Heart right ventricle (tissue), 16 donors: Measurements from ENCODE around the gene MS4A12. TPM values are rescaled to one million over a fixed set of nuclear protein-coding genes. Genes with fewer than 3 reads are reported as not detected.
"Not testable (repeated sequence)": the region's sequence is repeated elsewhere in the genome, so short reads cannot be mapped to it uniquely, and the experiment has no call there.

ENCODE experiments used
- ATAC-seq, 8 donors: fragments of 200-7000 bp; cut with Tn5 transposase; one replicate each; pipeline ENCODE4 v1.9.1; 2020; ENCODE audit warnings: mild to moderate bottlenecking in 8 of 8, moderate library complexity in 8 of 8, moderate number of reproducible peaks in 1 of 8
- DNase-seq, 2 donors: peaks; one replicate each; pipeline ENCODE4 v3.0.0-alpha.2; 2020
- H3K27ac ChIP-seq, 10 donors: fragments of 200-600 bp; sonication (generic) in 2 of 10; one replicate each; pipeline versions ENCODE4 v1.5.0 to v1.8.0; 2020 to 2022; ENCODE audit warnings: mild to moderate bottlenecking in 3 of 10
- H3K27me3 ChIP-seq, 7 donors: fragments of 200-600 bp; one replicate each; pipeline ENCODE4 v1.8.0; 2021 to 2022; ENCODE audit warnings: mild to moderate bottlenecking in 2 of 7
- H3K36me3 ChIP-seq, 9 donors: fragments of 200-600 bp; sonication (generic) in 1 of 9; one replicate each; pipeline versions ENCODE4 v1.5.0 to v1.8.0; 2020 to 2022; ENCODE audit warnings: mild to moderate bottlenecking in 2 of 9
- H3K4me1 ChIP-seq, 9 donors: fragments of 200-600 bp; sonication (generic) in 1 of 9; one replicate each; pipeline versions ENCODE4 v1.5.0 to v1.8.0; 2020 to 2022; ENCODE audit warnings: mild to moderate bottlenecking in 4 of 9
- H3K4me3 ChIP-seq, 10 donors: fragments of 200-600 bp; sonication (generic) in 2 of 10; one replicate each; pipeline versions ENCODE4 v1.5.0 to v1.8.0; 2020 to 2022; ENCODE audit warnings: mild to moderate bottlenecking in 7 of 10, moderate library complexity in 2 of 10
- H3K9me3 ChIP-seq, 11 donors: fragments of 200-600 bp in 10 of 11; sonication (generic) in 2 of 11; one replicate each; pipeline versions ENCODE4 v1.5.0 to v1.8.0; 2013 to 2022; ENCODE audit warnings: mild to moderate bottlenecking in 2 of 11, control low read depth in 1 of 11, moderate library complexity in 1 of 11
- WGBS, 2 donors: extraction: QIAGEN DNeasy Blood & Tissue Kit; methylation state at CpG; one replicate each; pipeline ENCODE4 v1.1.7; 2013; ENCODE audit warnings: inconsistent platforms in 1 of 2; 5-methylcytosine and 5-hydroxymethylcytosine counted together
- intact Hi-C, 10 donors: fragments of 100-400 bp; cut with DNase I; formaldehyde crosslinking; loops; one replicate each; pipeline versions ENCODE4 v1.11.1 to v1.14.2; 2022
- long read RNA-seq, 3 donors: library from polyadenylated mRNA; unstranded; transcript quantifications; one replicate each; pipeline ENCODE4 v2.0.0, GENCODE V29; 2020 to 2021
- polyA plus RNA-seq, 2 donors: library from polyadenylated mRNA; stranded (reverse); fragments of 200-250 nt; gene quantifications; one replicate each; pipeline ENCODE4 v1.2.3, GENCODE V29; 2013
- total RNA-seq, 10 donors: library from RNA; stranded (reverse); fragmentation: NEBNext Ultra II Directional in 3 of 10; extraction: Animal tissue kit (Norgen Biotek cat#: 25700) in 3 of 10; gene quantifications; one replicate each; pipeline versions ENCODE4 v1.2.1 to v1.2.4, GENCODE V29; 2021 to 2023
- TF ChIP-seq, protein P1 (sequence below), 9 donors: fragments of 200-600 bp; sonication (generic) in 2 of 9; IDR thresholded peaks; one replicate each; pipeline versions ENCODE4 v1.5.0 to v1.8.0; 2021 to 2022; ENCODE audit warnings: antibody characterized with exemption in 9 of 9, mild to moderate bottlenecking in 5 of 9, moderate library complexity in 1 of 9
- donor health status: Arrhythmogenic right ventricular cardiomyopathy.
- donor health status: ischemic (EF 13 %, LVEDD 7.1; RV severe dilation, severe dysfunction).
- donor health status: healthy with polysubstance abuse.
- donor health status: DM: no; HTN: yes; CAD: no.
- donor health status: DM: no; HTN: no; CAD: no.
- donor health status: ischemic (EF 25% LVEDD 6.9; RV normal size, moderate dysfunction).
- donor health status: ischemic (EF 25% LVEDD 5.7; RV mildly dilated, moderate dysfunction).
- donor health status: healthy.
- donor health status: DM: yes; HTN: yes; CAD: no.
- donor health status: Ischemic cardiomyopathy.
- donor health status: ischemic (EF 35%, LVEDD 5.7; RV mildly dilated, moderate dysfunction).
- donor health status: nonischemic (EF 11% LVEDD 7.7; RV severe dilation, severe dysfunction).
- donor health status: DM: yes; HTN: yes; CAD: no.
- donor health status: PGD.
- donor health status: ischemic (EF 29% LVEDD 5.4; RV normal size, mild dysfunction).
- donor health status: nonischemic (EF 23%, LVEDD 6.1; RV moderate dilation, normal function).

The MS4A12 gene, protein sequence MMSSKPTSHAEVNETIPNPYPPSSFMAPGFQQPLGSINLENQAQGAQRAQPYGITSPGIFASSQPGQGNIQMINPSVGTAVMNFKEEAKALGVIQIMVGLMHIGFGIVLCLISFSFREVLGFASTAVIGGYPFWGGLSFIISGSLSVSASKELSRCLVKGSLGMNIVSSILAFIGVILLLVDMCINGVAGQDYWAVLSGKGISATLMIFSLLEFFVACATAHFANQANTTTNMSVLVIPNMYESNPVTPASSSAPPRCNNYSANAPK
- total RNA-seq (under 1 TPM in 1 of 10 donors, not detected in 9; 0.36 TPM), polyA plus RNA-seq (not detected)
- long read RNA-seq, donor 1, result 0 reads
- long read RNA-seq, donor 2, result 0 reads
- long read RNA-seq, donor 3, result 0 reads

DNA sequence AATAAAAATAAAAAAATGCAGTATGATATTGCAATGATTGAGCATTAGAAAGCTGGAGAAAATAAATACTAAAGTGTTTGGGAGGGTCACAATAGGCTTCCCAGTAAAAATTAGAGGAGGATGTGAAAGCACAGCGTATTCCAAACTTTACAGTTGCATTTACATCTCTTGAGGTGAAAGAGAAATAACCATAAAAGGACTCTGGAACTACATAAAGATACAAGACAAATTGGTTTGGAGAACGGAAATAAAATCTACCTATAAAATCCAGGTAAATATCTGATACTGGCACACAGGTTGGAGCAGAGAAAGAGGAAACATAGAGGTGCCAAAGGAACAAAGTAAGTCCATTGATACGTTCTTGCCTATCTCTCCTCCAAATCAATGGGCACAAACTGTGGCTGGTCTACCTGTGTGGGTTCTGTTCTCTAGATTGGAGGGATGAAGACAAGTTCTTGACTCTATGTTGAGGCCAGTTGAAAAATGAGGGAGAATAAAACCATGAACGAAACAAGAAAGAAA is at the start of gene MS4A12:
TSS of gene MS4A12 (plus strand) at position 291 of the 522 bp plus-strand sequence. CDS start 4,541 bp downstream, outside the sequence.
- H3K9me3 ChIP-seq, result no peaks in the 10 kb centered on the region
- no peak for ATAC-seq
- intact Hi-C loops, result no loop called here

DNA sequence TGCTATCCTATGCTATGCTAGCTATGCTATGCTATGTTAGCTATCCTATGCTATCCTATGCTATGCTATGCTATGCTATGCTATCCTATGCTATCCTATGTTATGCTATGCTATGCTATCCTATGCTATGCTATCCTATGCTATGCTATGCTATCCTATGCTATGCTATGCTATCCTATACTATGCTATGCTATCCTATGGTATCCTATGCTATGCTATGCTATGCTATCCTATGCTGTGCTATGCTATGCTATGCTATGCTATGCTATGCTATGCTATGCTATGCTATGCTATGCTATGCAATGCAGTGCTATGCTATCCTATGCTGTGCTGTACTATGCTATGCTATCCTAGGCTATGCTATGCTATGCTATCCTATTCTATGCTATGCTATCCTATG is 45.5 kb upstream of the MS4A12 start:
- DNase-seq, result no peak
- H3K27ac ChIP-seq, result no peak overlapping the region

More for the DNA sequence above, at the start of gene MS4A12:
- no peaks in the 10 kb centered on the region for H3K4me1 ChIP-seq
- DNase-seq, result no peak
- peaks cover 0 to 7% (median 0%) of the 10 kb centered on the region in 7 donors for H3K27me3 ChIP-seq
- WGBS, 2 donors, result 71 to 80% methylated on average over 4 of the region's 4 CpGs
- no peak within 1 kb of the TSS for H3K27ac ChIP-seq
- no peaks in the 10 kb centered on the region for H3K36me3 ChIP-seq
- TF ChIP-seq, protein P1, sequence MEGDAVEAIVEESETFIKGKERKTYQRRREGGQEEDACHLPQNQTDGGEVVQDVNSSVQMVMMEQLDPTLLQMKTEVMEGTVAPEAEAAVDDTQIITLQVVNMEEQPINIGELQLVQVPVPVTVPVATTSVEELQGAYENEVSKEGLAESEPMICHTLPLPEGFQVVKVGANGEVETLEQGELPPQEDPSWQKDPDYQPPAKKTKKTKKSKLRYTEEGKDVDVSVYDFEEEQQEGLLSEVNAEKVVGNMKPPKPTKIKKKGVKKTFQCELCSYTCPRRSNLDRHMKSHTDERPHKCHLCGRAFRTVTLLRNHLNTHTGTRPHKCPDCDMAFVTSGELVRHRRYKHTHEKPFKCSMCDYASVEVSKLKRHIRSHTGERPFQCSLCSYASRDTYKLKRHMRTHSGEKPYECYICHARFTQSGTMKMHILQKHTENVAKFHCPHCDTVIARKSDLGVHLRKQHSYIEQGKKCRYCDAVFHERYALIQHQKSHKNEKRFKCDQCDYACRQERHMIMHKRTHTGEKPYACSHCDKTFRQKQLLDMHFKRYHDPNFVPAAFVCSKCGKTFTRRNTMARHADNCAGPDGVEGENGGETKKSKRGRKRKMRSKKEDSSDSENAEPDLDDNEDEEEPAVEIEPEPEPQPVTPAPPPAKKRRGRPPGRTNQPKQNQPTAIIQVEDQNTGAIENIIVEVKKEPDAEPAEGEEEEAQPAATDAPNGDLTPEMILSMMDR (IDR thresholded peaks at IDR 0.05), result no peak
- H3K4me3 ChIP-seq, result no peak within 1 kb of the TSS

DNA sequence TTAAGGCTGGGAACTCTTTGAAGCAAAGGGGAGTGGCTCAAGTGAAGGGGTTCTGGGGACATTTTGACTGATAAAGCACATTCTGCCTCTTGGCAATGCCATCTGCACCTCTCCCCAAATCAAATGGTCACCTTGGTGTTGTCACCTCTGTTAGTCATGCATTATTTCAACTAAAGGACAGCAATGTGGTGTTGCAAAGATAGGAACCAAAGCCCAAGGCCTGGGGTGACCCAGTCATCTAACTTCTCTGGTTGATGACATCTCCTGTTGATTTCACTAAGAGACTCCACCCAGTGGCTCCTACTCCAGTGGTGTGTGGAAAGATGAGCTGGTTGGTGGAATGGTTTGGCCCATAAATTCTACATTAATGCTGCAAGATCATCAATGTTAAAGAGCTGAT is 44.7 kb upstream of the MS4A12 start:
- Histone ChIP-seq H3K4me3 (no peak overlapping the region), H3K4me1 (peaks cover 0 to 7% (median 0%) of the 10 kb centered on the region in 9 donors), H3K27ac (no peak overlapping the region), H3K36me3 (no peaks in the 10 kb centered on the region), H3K9me3 (no peaks in the 10 kb centered on the region), H3K27me3 (no peaks in the 10 kb centered on the region)
- DNase-seq (no peak), ATAC-seq (no peak)
- TF ChIP-seq, protein P1 (IDR thresholded peaks at IDR 0.05), result no peak
- intact Hi-C loops, result no loop called here

More for the DNA sequence above, 45.5 kb upstream of the MS4A12 start:
- no peak overlapping the region for H3K4me3 ChIP-seq
- TF ChIP-seq, protein P1 (IDR thresholded peaks at IDR 0.05), result no peak
- no peaks in the 10 kb centered on the region for H3K36me3 ChIP-seq
- no peaks in the 10 kb centered on the region for H3K27me3 ChIP-seq
- peaks cover 0 to 7% (median 0%) of the 10 kb centered on the region in 9 donors for H3K4me1 ChIP-seq
- intact Hi-C loops, result no loop called here
- no peaks in the 10 kb centered on the region for H3K9me3 ChIP-seq
- no peak for ATAC-seq

DNA sequence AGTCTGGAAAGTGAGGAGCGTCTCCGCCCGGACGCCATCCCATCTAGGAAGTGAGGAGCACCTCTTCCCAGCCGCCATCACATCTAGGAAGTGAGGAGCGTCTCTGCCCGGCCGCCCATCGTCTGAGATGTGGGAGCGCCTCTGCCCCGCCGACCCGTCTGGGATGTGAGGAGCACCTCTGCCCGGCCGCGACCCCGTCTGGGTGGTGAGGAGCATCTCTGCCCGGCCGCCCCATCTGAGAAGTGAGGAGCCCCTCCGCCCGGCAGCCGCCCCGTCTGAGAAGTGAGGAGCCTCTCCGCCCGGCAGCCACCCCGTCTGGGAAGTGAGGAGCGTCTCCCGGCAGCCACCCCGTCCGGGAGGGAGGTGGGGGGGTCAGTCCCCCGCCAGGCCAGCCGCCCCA is 41.4 kb upstream of the MS4A12 start:
- H3K9me3 ChIP-seq, ATAC-seq, intact Hi-C loops, H3K27me3 ChIP-seq, H3K4me3 ChIP-seq, H3K27ac ChIP-seq, H3K4me1 ChIP-seq, H3K36me3 ChIP-seq: not testable (repeated sequence)
- DNase-seq, result peak in 1 of 2 donors; percentile 7
- WGBS, 2 donors, result 92 to 96% methylated on average over 19 to 32 of the region's 32 CpGs

DNA sequence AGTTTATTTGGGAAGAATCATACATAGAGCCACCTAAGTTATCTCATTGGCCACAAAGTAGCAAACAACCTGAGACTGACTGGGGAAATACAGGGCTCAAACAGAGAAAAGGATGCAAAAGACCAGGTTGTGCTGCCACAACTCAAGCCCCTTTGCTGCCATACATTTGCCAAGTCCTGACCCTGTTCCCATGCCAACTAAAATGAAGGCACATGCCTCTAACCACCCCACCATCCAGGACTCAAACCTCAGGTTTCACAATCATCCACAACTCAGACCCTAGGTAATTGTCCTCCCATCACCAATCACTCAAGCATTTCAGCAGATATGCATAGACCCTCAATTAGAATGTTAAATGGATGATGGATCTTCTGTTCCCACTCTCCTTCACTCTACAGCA is 38.4 kb upstream of the MS4A12 start:
- no peaks in the 10 kb centered on the region for H3K27me3 ChIP-seq
- H3K36me3 ChIP-seq, result no peaks in the 10 kb centered on the region
- intact Hi-C loops, result no loop called here
- H3K4me1 ChIP-seq, result no peaks in the 10 kb centered on the region
- ATAC-seq (no peak), DNase-seq (no peak)
- no peaks in the 10 kb centered on the region for H3K9me3 ChIP-seq
- TF ChIP-seq, protein P1 (IDR thresholded peaks at IDR 0.05), result no peak
- H3K27ac ChIP-seq, result no peak overlapping the region
- no peak overlapping the region for H3K4me3 ChIP-seq
